Liver (tissue), 3 donors: ENCODE measurements around the gene SEMA5A.

ENCODE experiments used
- CTCF ChIP-seq: fragments of 150-350 bp; IDR thresholded peaks from 2 replicates; pipeline ENCODE4 v1.5.1; 2017; ENCODE audit warnings: improper control_type of control experiment, low read depth, low read length; ENCODE audit not compliant: missing input control
- FOXA1 ChIP-seq: IDR thresholded peaks from 2 replicates; pipeline ENCODE4 v1.6.1; 2016; ENCODE audit warnings: antibody characterized with exemption
- HNF4A ChIP-seq, 2 donors: conservative IDR thresholded peaks; 2 replicates each; pipeline ENCODE4 v1.6.1; 2016; ENCODE audit warnings: antibody characterized with exemption in 2 of 2, mild to moderate bottlenecking in 2 of 2
- HNF4G ChIP-seq: IDR thresholded peaks from 2 replicates; pipeline ENCODE4 v1.6.1; 2016; ENCODE audit warnings: antibody characterized with exemption
- RAD21 ChIP-seq, 2 donors: IDR thresholded peaks; 2 replicates each; pipeline ENCODE4 v1.6.1; 2016; ENCODE audit warnings: antibody characterized with exemption in 2 of 2, mild to moderate bottlenecking in 2 of 2
- SP1 ChIP-seq: IDR thresholded peaks from 2 replicates; pipeline ENCODE4 v1.6.1; 2018; ENCODE audit warnings: antibody characterized with exemption, mild to moderate bottlenecking
- TAF1 ChIP-seq: conservative IDR thresholded peaks from 2 replicates; pipeline ENCODE4 v1.6.1; 2016; ENCODE audit warnings: antibody characterized with exemption, mild to moderate bottlenecking
- YY1 ChIP-seq: IDR thresholded peaks from 2 replicates; pipeline ENCODE4 v1.6.1; 2016; ENCODE audit warnings: antibody characterized with exemption, mild to moderate bottlenecking
- TF ChIP-seq, protein P1 (sequence below): IDR thresholded peaks from 2 replicates; pipeline ENCODE4 v1.6.1; 2016; ENCODE audit warnings: antibody characterized with exemption
- TF ChIP-seq, protein P2 (sequence below): IDR thresholded peaks from 2 replicates; pipeline ENCODE4 v1.6.1; 2016; ENCODE audit warnings: antibody characterized with exemption
- TF ChIP-seq, protein P3 (sequence below): IDR thresholded peaks from 2 replicates; pipeline ENCODE4 v1.6.1; 2016; ENCODE audit warnings: antibody characterized with exemption
- TF ChIP-seq, protein P4 (sequence below): IDR thresholded peaks from 2 replicates; pipeline ENCODE4 v1.6.1; 2016; ENCODE audit warnings: antibody characterized with exemption, mild to moderate bottlenecking
- donor health status: healthy.
- donor health status: healthy.

DNA sequence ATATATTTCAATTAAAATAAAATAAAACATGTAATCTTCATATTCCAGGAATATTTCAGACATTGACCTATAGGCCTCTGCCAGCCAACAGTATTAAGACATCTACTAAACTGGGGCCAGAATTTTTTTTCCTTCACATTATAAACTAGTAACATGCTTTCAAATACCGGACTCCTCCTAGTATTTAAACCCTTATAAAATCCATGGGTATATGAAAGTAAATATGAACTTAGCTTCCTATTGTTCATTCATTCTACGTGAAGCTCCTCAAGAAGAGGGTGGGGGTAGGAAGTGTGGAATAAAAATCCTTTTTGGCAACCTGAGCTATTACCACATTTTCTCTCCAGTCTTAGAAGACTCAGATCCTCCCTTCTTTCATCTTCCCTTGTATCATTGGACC lies 16.4 kb downstream of the SEMA5A start:
- TF ChIP-seq CTCF (no peak), TAF1 (no peak), YY1 (no peak), HNF4G (no peak), FOXA1 (no peak), HNF4A (conservative IDR thresholded peaks at IDR 0.05) (no peak), SP1 (no peak), RAD21 (IDR thresholded peaks at IDR 0.05) (no peak)
- TF ChIP-seq, protein P1, sequence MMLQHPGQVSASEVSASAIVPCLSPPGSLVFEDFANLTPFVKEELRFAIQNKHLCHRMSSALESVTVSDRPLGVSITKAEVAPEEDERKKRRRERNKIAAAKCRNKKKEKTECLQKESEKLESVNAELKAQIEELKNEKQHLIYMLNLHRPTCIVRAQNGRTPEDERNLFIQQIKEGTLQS = no peak
- TF ChIP-seq, protein P2, sequence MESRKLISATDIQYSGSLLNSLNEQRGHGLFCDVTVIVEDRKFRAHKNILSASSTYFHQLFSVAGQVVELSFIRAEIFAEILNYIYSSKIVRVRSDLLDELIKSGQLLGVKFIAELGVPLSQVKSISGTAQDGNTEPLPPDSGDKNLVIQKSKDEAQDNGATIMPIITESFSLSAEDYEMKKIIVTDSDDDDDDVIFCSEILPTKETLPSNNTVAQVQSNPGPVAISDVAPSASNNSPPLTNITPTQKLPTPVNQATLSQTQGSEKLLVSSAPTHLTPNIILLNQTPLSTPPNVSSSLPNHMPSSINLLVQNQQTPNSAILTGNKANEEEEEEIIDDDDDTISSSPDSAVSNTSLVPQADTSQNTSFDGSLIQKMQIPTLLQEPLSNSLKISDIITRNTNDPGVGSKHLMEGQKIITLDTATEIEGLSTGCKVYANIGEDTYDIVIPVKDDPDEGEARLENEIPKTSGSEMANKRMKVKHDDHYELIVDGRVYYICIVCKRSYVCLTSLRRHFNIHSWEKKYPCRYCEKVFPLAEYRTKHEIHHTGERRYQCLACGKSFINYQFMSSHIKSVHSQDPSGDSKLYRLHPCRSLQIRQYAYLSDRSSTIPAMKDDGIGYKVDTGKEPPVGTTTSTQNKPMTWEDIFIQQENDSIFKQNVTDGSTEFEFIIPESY = no peak
- TF ChIP-seq, protein P3, sequence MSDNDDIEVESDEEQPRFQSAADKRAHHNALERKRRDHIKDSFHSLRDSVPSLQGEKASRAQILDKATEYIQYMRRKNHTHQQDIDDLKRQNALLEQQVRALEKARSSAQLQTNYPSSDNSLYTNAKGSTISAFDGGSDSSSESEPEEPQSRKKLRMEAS = no peak
- TF ChIP-seq, protein P4, sequence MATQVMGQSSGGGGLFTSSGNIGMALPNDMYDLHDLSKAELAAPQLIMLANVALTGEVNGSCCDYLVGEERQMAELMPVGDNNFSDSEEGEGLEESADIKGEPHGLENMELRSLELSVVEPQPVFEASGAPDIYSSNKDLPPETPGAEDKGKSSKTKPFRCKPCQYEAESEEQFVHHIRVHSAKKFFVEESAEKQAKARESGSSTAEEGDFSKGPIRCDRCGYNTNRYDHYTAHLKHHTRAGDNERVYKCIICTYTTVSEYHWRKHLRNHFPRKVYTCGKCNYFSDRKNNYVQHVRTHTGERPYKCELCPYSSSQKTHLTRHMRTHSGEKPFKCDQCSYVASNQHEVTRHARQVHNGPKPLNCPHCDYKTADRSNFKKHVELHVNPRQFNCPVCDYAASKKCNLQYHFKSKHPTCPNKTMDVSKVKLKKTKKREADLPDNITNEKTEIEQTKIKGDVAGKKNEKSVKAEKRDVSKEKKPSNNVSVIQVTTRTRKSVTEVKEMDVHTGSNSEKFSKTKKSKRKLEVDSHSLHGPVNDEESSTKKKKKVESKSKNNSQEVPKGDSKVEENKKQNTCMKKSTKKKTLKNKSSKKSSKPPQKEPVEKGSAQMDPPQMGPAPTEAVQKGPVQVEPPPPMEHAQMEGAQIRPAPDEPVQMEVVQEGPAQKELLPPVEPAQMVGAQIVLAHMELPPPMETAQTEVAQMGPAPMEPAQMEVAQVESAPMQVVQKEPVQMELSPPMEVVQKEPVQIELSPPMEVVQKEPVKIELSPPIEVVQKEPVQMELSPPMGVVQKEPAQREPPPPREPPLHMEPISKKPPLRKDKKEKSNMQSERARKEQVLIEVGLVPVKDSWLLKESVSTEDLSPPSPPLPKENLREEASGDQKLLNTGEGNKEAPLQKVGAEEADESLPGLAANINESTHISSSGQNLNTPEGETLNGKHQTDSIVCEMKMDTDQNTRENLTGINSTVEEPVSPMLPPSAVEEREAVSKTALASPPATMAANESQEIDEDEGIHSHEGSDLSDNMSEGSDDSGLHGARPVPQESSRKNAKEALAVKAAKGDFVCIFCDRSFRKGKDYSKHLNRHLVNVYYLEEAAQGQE = no peak
